Thymus (tissue), 14 donors: Measurements from ENCODE around the gene ZNF512. TPM values are rescaled to one million over a fixed set of nuclear protein-coding genes. Genes with fewer than 3 reads are reported as not detected.
"Not testable (repeated sequence)": the region's sequence is repeated elsewhere in the genome, so short reads cannot be mapped to it uniquely, and the experiment has no call there.

ENCODE experiments used
- DNase-seq, 9 donors: peaks; one replicate each; pipeline ENCODE4 v3.0.0-alpha.2; 2013; ENCODE audit warnings: low spot score in 9 of 9, low read depth in 6 of 9, missing footprints in 1 of 9
- H3K27ac ChIP-seq, 2 donors: one replicate each; pipeline ENCODE4 v1.5.1; 2013; ENCODE audit warnings: control low read depth in 1 of 2, low read depth in 1 of 2, low read length in 1 of 2, mild to moderate bottlenecking in 1 of 2, moderate library complexity in 1 of 2
- H3K27me3 ChIP-seq, 2 donors: one replicate each; pipeline ENCODE4 v1.5.1; 2013; ENCODE audit warnings: low read length in 1 of 2; ENCODE audit not compliant: control insufficient read depth in 2 of 2, insufficient read depth in 1 of 2
- H3K36me3 ChIP-seq, 2 donors: one replicate each; pipeline ENCODE4 v1.5.1; 2013; ENCODE audit warnings: low read length in 1 of 2, mild to moderate bottlenecking in 1 of 2, moderate library complexity in 1 of 2; ENCODE audit not compliant: control insufficient read depth in 2 of 2, insufficient read depth in 2 of 2
- H3K4me1 ChIP-seq, 2 donors: one replicate each; pipeline ENCODE4 v1.5.1; 2013; ENCODE audit warnings: low read length in 2 of 2; ENCODE audit not compliant: control insufficient read depth in 2 of 2, insufficient read depth in 2 of 2
- H3K4me3 ChIP-seq, 2 donors: one replicate each; pipeline ENCODE4 v1.5.1; 2013; ENCODE audit warnings: low read length in 2 of 2, control low read depth in 1 of 2, mild to moderate bottlenecking in 1 of 2
- H3K9me3 ChIP-seq, 2 donors: one replicate each; pipeline ENCODE4 v1.5.1; 2013; ENCODE audit warnings: low read length in 1 of 2, mild to moderate bottlenecking in 1 of 2; ENCODE audit not compliant: control insufficient read depth in 2 of 2, insufficient read depth in 1 of 2
- WGBS: extraction: QIAGEN DNeasy Blood & Tissue Kit; methylation state at CpG from one replicate; pipeline ENCODE4 v1.1.7; 2013; 5-methylcytosine and 5-hydroxymethylcytosine counted together
- long read RNA-seq, 10 donors: transcript quantifications; one replicate each; lab custom pipeline, GENCODE V29; 2026
- polyA plus RNA-seq: library from polyadenylated mRNA; stranded (reverse); fragments of 200-250 nt; gene quantifications from one replicate; pipeline ENCODE4 v1.2.3, GENCODE V29; 2013
- total RNA-seq: library from RNA; stranded (reverse); fragments of 120-200 nt; gene quantifications from one replicate; pipeline ENCODE4 v1.2.4, GENCODE V29; 2013
- donor health status: healthy.

Gene ZNF512
- total RNA-seq (41.6 TPM), polyA plus RNA-seq (33.6 TPM)
- long read RNA-seq, donor 1, partial matches to known transcripts = 0 of 1 reads
- long read RNA-seq, donor 1, other reads (novel, unspliced or antisense) = 0 of 1 reads
- long read RNA-seq, donor 2, transcript ZNF512-201 (14 exons, 3,541 nt) = major isoform, 9 of 17 reads
- long read RNA-seq, donor 2, transcript ZNF512-208 (13 exons, 3,543 nt) = minor isoform, 6 of 17 reads
- long read RNA-seq, donor 2, partial matches to known transcripts = 0 of 17 reads
- long read RNA-seq, donor 2, other reads (novel, unspliced or antisense) = 0 of 17 reads
- long read RNA-seq, donor 3, partial matches to known transcripts = 39 of 47 reads
- long read RNA-seq, donor 3, other reads (novel, unspliced or antisense) = 0 of 47 reads
- long read RNA-seq, donor 4, partial matches to known transcripts = 0 of 3 reads
- long read RNA-seq, donor 4, other reads (novel, unspliced or antisense) = 0 of 3 reads
- long read RNA-seq, donor 5, partial matches to known transcripts = 0 of 8 reads
- long read RNA-seq, donor 5, other reads (novel, unspliced or antisense) = 0 of 8 reads
- long read RNA-seq, donor 6, partial matches to known transcripts = 0 of 6 reads
- long read RNA-seq, donor 6, other reads (novel, unspliced or antisense) = 0 of 6 reads
- long read RNA-seq, donor 7, transcript ZNF512-208 (13 exons, 3,543 nt) = major isoform, 6 of 11 reads
- long read RNA-seq, donor 7, partial matches to known transcripts = 0 of 11 reads
- long read RNA-seq, donor 7, other reads (novel, unspliced or antisense) = 0 of 11 reads
- long read RNA-seq, donor 8, partial matches to known transcripts = 0 of 3 reads
- long read RNA-seq, donor 8, other reads (novel, unspliced or antisense) = 0 of 3 reads
- long read RNA-seq, donor 9, partial matches to known transcripts = 0 of 2 reads
- long read RNA-seq, donor 9, other reads (novel, unspliced or antisense) = 0 of 2 reads
- long read RNA-seq, donor 10, partial matches to known transcripts = 0 of 4 reads
- long read RNA-seq, donor 10, other reads (novel, unspliced or antisense) = 0 of 4 reads

- Histone ChIP-seq H3K27me3 (no peaks in the 10 kb centered on the region), H3K36me3 (no peaks in the 10 kb centered on the region), H3K4me3 (peak within 1 kb of the TSS; percentile 74 to 96), H3K9me3 (no peaks in the 10 kb centered on the region), H3K4me1 (peaks cover 14 to 20% of the 10 kb centered on the region in 2 donors), H3K27ac (peak within 1 kb of the TSS; percentile 44 to 87)
- WGBS = 4% methylated on average over 38 of the region's 38 CpGs
- peak; percentile 59 to 89 (median 71) for DNase-seq
These were observed at the start of gene ZNF512 for GRCh38 chr2:27582695-27583389. Gene ZNF512, plus strand, starts transcription at chr2:27583042. Its CDS starts 71 bp downstream, at chr2:27583113.

GRCh38 chr2:27537287-27537686 is 45.6 kb upstream of the ZNF512 start:
- Histone ChIP-seq H3K36me3 (no peaks in the 10 kb centered on the region), H3K27me3 (peaks cover 0 to 2% of the 10 kb centered on the region in 2 donors), H3K9me3 (no peaks in the 10 kb centered on the region), H3K27ac (no peak overlapping the region), H3K4me3 (no peak overlapping the region), H3K4me1 (no peaks in the 10 kb centered on the region)
- WGBS = 69% methylated on average over 4 of the region's 4 CpGs
- DNase-seq = no peak

GRCh38 chr2:27538839-27539450 is 43.9 kb upstream of the ZNF512 start:
- not testable (repeated sequence) for H3K4me3 ChIP-seq
- WGBS = 88% methylated on average over 4 of the region's 6 CpGs

GRCh38 chr2:27539649-27540048 is 43.2 kb upstream of the ZNF512 start:
- H3K27me3 ChIP-seq, H3K27ac ChIP-seq, H3K36me3 ChIP-seq, H3K9me3 ChIP-seq, H3K4me1 ChIP-seq, DNase-seq, H3K4me3 ChIP-seq: not testable (repeated sequence)
- 97% methylated on average over 24 of the region's 35 CpGs for WGBS

More at GRCh38 chr2:27538839-27539450, 43.9 kb upstream of the ZNF512 start:
- not testable (repeated sequence) for H3K4me1 ChIP-seq, DNase-seq, H3K36me3 ChIP-seq, H3K27ac ChIP-seq, H3K27me3 ChIP-seq, H3K9me3 ChIP-seq

GRCh38 chr2:27544143-27544821 is 38.6 kb upstream of the ZNF512 start:
- Histone ChIP-seq H3K27me3 (no peaks in the 10 kb centered on the region), H3K27ac (no peak overlapping the region), H3K9me3 (no peaks in the 10 kb centered on the region), H3K4me1 (no peaks in the 10 kb centered on the region), H3K4me3 (no peak overlapping the region), H3K36me3 (no peaks in the 10 kb centered on the region)
- WGBS = 96% methylated on average over 6 of the region's 6 CpGs
- DNase-seq = no peak

GRCh38 chr2:27545348-27546141 is 37.3 kb upstream of the ZNF512 start:
- 98% methylated on average over 5 of the region's 5 CpGs for WGBS
- Histone ChIP-seq H3K27ac (no peak overlapping the region), H3K9me3 (no peaks in the 10 kb centered on the region), H3K4me3 (no peak overlapping the region), H3K27me3 (no peaks in the 10 kb centered on the region), H3K4me1 (no peaks in the 10 kb centered on the region), H3K36me3 (no peaks in the 10 kb centered on the region)
- no peak for DNase-seq

GRCh38 chr2:27549303-27549702 is 33.5 kb upstream of the ZNF512 start:
- Histone ChIP-seq H3K9me3 (no peaks in the 10 kb centered on the region), H3K4me1 (no peaks in the 10 kb centered on the region), H3K4me3 (no peak overlapping the region), H3K27me3 (peaks cover 0 to 4% of the 10 kb centered on the region in 2 donors), H3K27ac (no peak overlapping the region), H3K36me3 (no peaks in the 10 kb centered on the region)
- WGBS = 90% methylated on average over 1 of the region's 1 CpG
- DNase-seq = no peak
